ENCODE results near the gene NIT1. TPM values are rescaled to one million over a fixed set of nuclear protein-coding genes. Genes with fewer than 3 reads are reported as not detected.

Gene NIT1
- total and polyA plus RNA-seq, 9 of the 15 experiments (the other 6 are each of a cell fraction or from before 2014, with no cell fraction given), result 18.4 to 76.0 (median 33.7) TPM

DNA sequence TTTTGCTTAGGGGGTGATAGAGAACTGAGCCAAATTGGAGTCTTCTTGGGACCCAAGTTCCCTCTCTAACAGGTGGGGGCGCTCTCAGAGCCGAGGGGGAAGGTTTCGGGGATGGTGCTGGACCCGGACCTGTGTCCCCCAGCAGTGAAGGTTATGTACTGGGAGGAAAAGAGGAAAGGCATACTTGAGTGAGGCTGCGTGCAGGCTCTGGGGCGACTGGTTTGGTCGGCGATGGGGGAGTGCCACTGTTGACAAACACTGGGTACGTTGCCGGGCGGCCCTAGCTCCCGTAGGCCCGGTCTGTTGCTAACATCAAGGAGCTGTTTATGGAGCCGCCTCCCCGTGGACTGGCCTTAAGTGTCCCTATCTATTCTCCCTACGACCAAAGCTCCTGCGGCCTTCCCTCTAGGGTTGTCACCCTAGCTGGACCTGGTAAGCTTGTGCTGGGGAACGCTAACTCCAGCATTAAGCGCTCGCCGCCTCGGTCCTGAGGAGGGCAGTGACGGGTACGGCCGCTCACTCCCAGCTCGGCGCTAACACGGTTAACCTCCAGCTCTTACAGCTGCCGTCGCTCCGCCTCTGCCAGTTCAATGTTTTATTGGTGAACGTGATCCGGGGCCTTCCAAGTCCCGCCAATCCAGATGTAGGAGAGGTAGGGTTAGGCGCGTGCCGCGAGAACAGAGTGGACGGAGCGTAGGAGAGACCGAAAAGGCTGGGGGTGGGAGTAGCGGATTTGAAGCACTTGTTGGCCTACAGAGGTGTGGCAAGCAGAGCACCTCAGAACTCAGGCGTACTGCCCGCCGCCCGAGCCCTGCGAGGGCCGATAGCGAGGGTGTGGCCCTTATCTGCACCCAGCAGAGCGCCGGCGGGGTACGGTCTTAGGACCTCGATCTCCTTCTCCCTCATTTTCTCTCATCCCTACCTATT, 48.1 kb downstream of the NIT1 start, which contains the start of gene PPOX (continued):
- TF ChIP-seq, protein P1, sequence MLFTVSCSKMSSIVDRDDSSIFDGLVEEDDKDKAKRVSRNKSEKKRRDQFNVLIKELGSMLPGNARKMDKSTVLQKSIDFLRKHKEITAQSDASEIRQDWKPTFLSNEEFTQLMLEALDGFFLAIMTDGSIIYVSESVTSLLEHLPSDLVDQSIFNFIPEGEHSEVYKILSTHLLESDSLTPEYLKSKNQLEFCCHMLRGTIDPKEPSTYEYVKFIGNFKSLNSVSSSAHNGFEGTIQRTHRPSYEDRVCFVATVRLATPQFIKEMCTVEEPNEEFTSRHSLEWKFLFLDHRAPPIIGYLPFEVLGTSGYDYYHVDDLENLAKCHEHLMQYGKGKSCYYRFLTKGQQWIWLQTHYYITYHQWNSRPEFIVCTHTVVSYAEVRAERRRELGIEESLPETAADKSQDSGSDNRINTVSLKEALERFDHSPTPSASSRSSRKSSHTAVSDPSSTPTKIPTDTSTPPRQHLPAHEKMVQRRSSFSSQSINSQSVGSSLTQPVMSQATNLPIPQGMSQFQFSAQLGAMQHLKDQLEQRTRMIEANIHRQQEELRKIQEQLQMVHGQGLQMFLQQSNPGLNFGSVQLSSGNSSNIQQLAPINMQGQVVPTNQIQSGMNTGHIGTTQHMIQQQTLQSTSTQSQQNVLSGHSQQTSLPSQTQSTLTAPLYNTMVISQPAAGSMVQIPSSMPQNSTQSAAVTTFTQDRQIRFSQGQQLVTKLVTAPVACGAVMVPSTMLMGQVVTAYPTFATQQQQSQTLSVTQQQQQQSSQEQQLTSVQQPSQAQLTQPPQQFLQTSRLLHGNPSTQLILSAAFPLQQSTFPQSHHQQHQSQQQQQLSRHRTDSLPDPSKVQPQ (CRISPR knock-in tag; IDR thresholded peaks at IDR 0.05; ENCODE audit: borderline replicate concordance), result no peak
- TF ChIP-seq CREM (IDR thresholded peaks at IDR 0.05; ENCODE audit: low read depth) (peak; percentile 78), ZNF143 (CRISPR knock-in tag; IDR thresholded peaks at IDR 0.05) (no peak), ZEB2 (IDR thresholded peaks at IDR 0.05) (peak; percentile 87), NFRKB (IDR thresholded peaks at IDR 0.05; ENCODE audit: low read depth) (peak; percentile 58; the same call in 1 of the 2 replicates), SMARCC2 (IDR thresholded peaks at IDR 0.05; ENCODE audit: low read depth) (peak; percentile 94), KDM5B (IDR thresholded peaks at IDR 0.05; ENCODE audit: insufficient replicate concordance, low read depth, low read length) (peak; percentile 92), JUND (IDR thresholded peaks at IDR 0.05; ENCODE audit: borderline replicate concordance, low read depth, low read length) (peak; percentile 76; the same call in 1 of the 2 replicates), JUND (tag; IDR thresholded peaks at IDR 0.05; ENCODE audit: borderline replicate concordance, low read depth, low read length) (0 out of 3 replicates have a peak, but pooled peaks have one; percentile 62), TCF7 (IDR thresholded peaks at IDR 0.05; ENCODE audit: borderline replicate concordance) (peak; percentile 75), U2AF2 (optimal IDR thresholded peaks at IDR 0.05; ENCODE audit: low read depth, low read length) (no peak), ZNF41 (CRISPR knock-in tag; conservative IDR thresholded peaks at IDR 0.05) (no peak), CCAR2 (IDR thresholded peaks at IDR 0.05; ENCODE audit: low read depth, low read length) (no peak), RBM22 (IDR thresholded peaks at IDR 0.05; ENCODE audit: low read depth, low read length, poor library complexity, severe bottlenecking) (no peak), YY1 (IDR thresholded peaks at IDR 0.05; ENCODE audit: borderline replicate concordance in 1 of 3, control insufficient read depth in 1 of 3, extremely low read depth in 1 of 3, insufficient read depth in 3 of 3, insufficient read length in 1 of 3, insufficient replicate concordance in 2 of 3, low read depth in 1 of 3, low read length in 2 of 3) (peak in 1 of 3 experiments; percentile 32)
- TF ChIP-seq, protein P2, sequence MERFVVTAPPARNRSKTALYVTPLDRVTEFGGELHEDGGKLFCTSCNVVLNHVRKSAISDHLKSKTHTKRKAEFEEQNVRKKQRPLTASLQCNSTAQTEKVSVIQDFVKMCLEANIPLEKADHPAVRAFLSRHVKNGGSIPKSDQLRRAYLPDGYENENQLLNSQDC (CRISPR knock-in tag; IDR thresholded peaks at IDR 0.05), result 0 out of 2 replicates have a peak, but pooled peaks have one; percentile 7
- TF ChIP-seq, protein P3, sequence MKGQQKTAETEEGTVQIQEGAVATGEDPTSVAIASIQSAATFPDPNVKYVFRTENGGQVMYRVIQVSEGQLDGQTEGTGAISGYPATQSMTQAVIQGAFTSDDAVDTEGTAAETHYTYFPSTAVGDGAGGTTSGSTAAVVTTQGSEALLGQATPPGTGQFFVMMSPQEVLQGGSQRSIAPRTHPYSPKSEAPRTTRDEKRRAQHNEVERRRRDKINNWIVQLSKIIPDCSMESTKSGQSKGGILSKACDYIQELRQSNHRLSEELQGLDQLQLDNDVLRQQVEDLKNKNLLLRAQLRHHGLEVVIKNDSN (CRISPR knock-in tag; IDR thresholded peaks at IDR 0.05), result peak; percentile 89
- TF ChIP-seq, protein P4, sequence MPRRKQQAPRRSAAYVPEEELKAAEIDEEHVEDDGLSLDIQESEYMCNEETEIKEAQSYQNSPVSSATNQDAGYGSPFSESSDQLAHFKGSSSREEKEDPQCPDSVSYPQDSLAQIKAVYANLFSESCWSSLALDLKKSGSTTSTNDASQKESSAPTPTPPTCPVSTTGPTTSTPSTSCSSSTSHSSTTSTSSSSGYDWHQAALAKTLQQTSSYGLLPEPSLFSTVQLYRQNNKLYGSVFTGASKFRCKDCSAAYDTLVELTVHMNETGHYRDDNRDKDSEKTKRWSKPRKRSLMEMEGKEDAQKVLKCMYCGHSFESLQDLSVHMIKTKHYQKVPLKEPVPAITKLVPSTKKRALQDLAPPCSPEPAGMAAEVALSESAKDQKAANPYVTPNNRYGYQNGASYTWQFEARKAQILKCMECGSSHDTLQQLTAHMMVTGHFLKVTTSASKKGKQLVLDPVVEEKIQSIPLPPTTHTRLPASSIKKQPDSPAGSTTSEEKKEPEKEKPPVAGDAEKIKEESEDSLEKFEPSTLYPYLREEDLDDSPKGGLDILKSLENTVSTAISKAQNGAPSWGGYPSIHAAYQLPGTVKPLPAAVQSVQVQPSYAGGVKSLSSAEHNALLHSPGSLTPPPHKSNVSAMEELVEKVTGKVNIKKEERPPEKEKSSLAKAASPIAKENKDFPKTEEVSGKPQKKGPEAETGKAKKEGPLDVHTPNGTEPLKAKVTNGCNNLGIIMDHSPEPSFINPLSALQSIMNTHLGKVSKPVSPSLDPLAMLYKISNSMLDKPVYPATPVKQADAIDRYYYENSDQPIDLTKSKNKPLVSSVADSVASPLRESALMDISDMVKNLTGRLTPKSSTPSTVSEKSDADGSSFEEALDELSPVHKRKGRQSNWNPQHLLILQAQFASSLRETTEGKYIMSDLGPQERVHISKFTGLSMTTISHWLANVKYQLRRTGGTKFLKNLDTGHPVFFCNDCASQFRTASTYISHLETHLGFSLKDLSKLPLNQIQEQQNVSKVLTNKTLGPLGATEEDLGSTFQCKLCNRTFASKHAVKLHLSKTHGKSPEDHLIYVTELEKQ (CRISPR knock-in tag; IDR thresholded peaks at IDR 0.05), result no peak
- TF ChIP-seq, protein P5, sequence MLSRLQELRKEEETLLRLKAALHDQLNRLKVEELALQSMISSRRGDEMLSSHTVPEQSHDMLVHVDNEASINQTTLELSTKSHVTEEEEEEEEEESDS (CRISPR knock-in tag; IDR thresholded peaks at IDR 0.05), result no peak

All from K562 (cell line).